K562 (cell line): ENCODE results near the gene NCAM2. TPM values are rescaled to one million over a fixed set of nuclear protein-coding genes. Genes with fewer than 3 reads are reported as not detected.

Experiments used
- ARID1B ChIP-seq: fragments of 450-650 bp; IDR thresholded peaks from 2 replicates; pipeline ENCODE4 v1.6.1; 2016; ENCODE audit warnings: antibody characterized with exemption, mild to moderate bottlenecking, inconsistent platforms
- CREBBP ChIP-seq: IDR thresholded peaks from one replicate; pipeline ENCODE4 v1.6.1; 2012; ENCODE audit warnings: low read depth, mild to moderate bottlenecking, control low read depth, inconsistent platforms, low read length
- DPF2 ChIP-seq: fragments of 450-650 bp; IDR thresholded peaks from 2 replicates; pipeline ENCODE4 v1.6.1; 2016
- GTF2E2 ChIP-seq: fragments of 200-800 bp; sonication (Bioruptor generic); IDR thresholded peaks from 2 replicates; pipeline ENCODE4 v1.6.1; 2016; ENCODE audit warnings: missing genetic modification characterization, missing compliant biosample characterization
- HDAC3 ChIP-seq: fragments of 450-650 bp; IDR thresholded peaks from 2 replicates; pipeline ENCODE4 v1.6.1; 2018; ENCODE audit warnings: borderline replicate concordance, mild to moderate bottlenecking, moderate library complexity; ENCODE audit not compliant: partially characterized antibody
- MGA ChIP-seq: fragments of 450-650 bp; IDR thresholded peaks from 2 replicates; pipeline ENCODE4 v1.6.1; 2016; ENCODE audit warnings: mild to moderate bottlenecking, moderate library complexity
- PHB2 ChIP-seq: fragments of 450-650 bp; IDR thresholded peaks from 2 replicates; pipeline ENCODE4 v1.6.1; 2017; ENCODE audit warnings: low read depth
- POLR2H ChIP-seq: IDR thresholded peaks from 2 replicates; pipeline ENCODE4 v1.6.1; 2016; ENCODE audit warnings: missing genetic modification characterization, low read depth, mild to moderate bottlenecking, control low read depth, missing compliant biosample characterization, moderate library complexity
- PTRF ChIP-seq: fragments of 450-650 bp; IDR thresholded peaks from 2 replicates; pipeline ENCODE4 v1.6.1; 2016; ENCODE audit warnings: mild to moderate bottlenecking, missing genetic modification characterization, missing compliant biosample characterization
- PTTG1 ChIP-seq: fragments of 450-650 bp; IDR thresholded peaks from 2 replicates; pipeline ENCODE4 v1.6.1; 2016; ENCODE audit warnings: low read depth, mild to moderate bottlenecking, missing genetic modification characterization, missing compliant biosample characterization
- SMARCB1 ChIP-seq: IDR thresholded peaks from 2 replicates; pipeline ENCODE4 v1.6.1; 2011; ENCODE audit warnings: improper control_type of control experiment, low read depth; ENCODE audit not compliant: insufficient read length
- SNAPC5 ChIP-seq: fragments of 250-450 bp; sonication (Bioruptor Pico); IDR thresholded peaks from 2 replicates; pipeline ENCODE4 v1.8.0; 2021; ENCODE audit warnings: moderate library complexity, mild to moderate bottlenecking, inconsistent platforms
- SNIP1 ChIP-seq: fragments of 450-650 bp; IDR thresholded peaks from 2 replicates; pipeline ENCODE4 v1.7.1; 2017; ENCODE audit warnings: low read depth, mild to moderate bottlenecking
- STAT5A ChIP-seq: IDR thresholded peaks from 2 replicates; pipeline ENCODE4 v1.6.1; 2012; ENCODE audit warnings: low read length, inconsistent platforms, borderline replicate concordance
- ZNF717 ChIP-seq: fragments of 250-450 bp; sonication (Bioruptor Pico); IDR thresholded peaks from 2 replicates; pipeline ENCODE4 v1.5.0; 2021
- polyA plus RNA-seq, 8 experiments: library from polyadenylated mRNA; depleted of rRNA in 4 of 8; stranded (reverse) in 5 of 8; unstranded in 3 of 8; fragments of >200 nt; fragmentation: Nextera tagmentation in 2 of 8; fragmentation: Illumina TruSeq in 1 of 8; extraction: Ambion mirVana in 2 of 8; extraction: Trizol in 1 of 8; gene quantifications; 2 replicates each; pipeline versions ENCODE4 v1.2.1 to v1.2.3, GENCODE V29; 2011 to 2014; ENCODE audit warnings: inconsistent platforms in 1 of 8, missing spikeins in 1 of 8
- total RNA-seq, 7 experiments: library from RNA; depleted of rRNA in 6 of 7; stranded (reverse); fragments of >200 nt in 6 of 7; fragmentation: Illumina TruSeq in 2 of 7; extraction: Trizol in 2 of 7; gene quantifications; 2 replicates each; pipeline versions ENCODE4 v1.2.1 to v1.2.3, GENCODE V29; 2011 to 2021; ENCODE audit warnings: low replicate concordance in 1 of 7
- TF ChIP-seq, protein P1 (sequence below), 2 experiments: IDR thresholded peaks in 1 of 2; conservative IDR thresholded peaks in 1 of 2; 2 replicates each; pipeline ENCODE4 v1.6.1; 2016; ENCODE audit warnings: low read depth in 2 of 2, mild to moderate bottlenecking in 1 of 2, missing compliant biosample characterization in 1 of 2, missing genetic modification characterization in 1 of 2, moderate library complexity in 1 of 2

The NCAM2 gene
- total and polyA plus RNA-seq, 9 of the 15 experiments (the other 6 are each of a cell fraction or from before 2014, with no cell fraction given), result 14.0 to 58.2 (median 27.8) TPM

DNA sequence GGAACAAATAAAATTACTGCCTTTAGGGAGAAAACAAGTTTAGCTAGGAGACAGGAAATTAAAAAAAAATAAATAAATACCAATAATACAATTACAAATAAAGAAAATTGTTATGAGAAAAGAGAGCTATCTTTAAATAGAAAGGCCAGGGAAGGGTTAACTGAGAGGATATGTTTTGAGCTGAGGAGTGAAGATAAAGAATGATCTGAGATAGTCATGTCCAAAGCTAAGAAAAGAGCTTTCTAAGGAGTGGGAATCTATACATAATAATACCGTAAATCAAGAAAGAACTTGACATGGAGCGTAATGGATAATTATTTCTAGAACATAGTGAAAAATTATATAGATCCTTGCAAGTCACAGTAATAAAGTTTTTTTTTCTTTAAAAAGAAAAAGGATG is 176.5 kb downstream of the NCAM2 start (continued):
- TF ChIP-seq, protein P1, sequence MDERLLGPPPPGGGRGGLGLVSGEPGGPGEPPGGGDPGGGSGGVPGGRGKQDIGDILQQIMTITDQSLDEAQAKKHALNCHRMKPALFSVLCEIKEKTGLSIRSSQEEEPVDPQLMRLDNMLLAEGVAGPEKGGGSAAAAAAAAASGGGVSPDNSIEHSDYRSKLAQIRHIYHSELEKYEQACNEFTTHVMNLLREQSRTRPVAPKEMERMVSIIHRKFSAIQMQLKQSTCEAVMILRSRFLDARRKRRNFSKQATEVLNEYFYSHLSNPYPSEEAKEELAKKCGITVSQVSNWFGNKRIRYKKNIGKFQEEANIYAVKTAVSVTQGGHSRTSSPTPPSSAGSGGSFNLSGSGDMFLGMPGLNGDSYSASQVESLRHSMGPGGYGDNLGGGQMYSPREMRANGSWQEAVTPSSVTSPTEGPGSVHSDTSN (CRISPR knock-in tag; IDR thresholded peaks at IDR 0.05; ENCODE audit: low read depth), result no peak
- TF ChIP-seq, protein P1 (tag; conservative IDR thresholded peaks at IDR 0.05; ENCODE audit: low read depth), result peak; percentile 31; the same call in 1 of the 2 replicates
- no peak for TF ChIP-seq SNIP1
- peak; percentile 64 for TF ChIP-seq ARID1B
- TF ChIP-seq SMARCB1, result no peak
- no peak for TF ChIP-seq SNAPC5 (CRISPR knock-in tag)
- TF ChIP-seq PTRF (tag), result no peak
- no peak for TF ChIP-seq PHB2
- no peak for TF ChIP-seq POLR2H (tag)
- TF ChIP-seq PTTG1 (tag), result no peak
- no peak for TF ChIP-seq ZNF717 (CRISPR knock-in tag)
- peak; percentile 49; the same call in 1 of the 2 replicates for TF ChIP-seq DPF2
- no peak for TF ChIP-seq HDAC3
- TF ChIP-seq STAT5A, result no peak
- no peak for TF ChIP-seq GTF2E2
- no peak for TF ChIP-seq CREBBP
- TF ChIP-seq MGA, result no peak
